ENCODE measurements around the gene LYPD1.

LYPD1 gene

DNA sequence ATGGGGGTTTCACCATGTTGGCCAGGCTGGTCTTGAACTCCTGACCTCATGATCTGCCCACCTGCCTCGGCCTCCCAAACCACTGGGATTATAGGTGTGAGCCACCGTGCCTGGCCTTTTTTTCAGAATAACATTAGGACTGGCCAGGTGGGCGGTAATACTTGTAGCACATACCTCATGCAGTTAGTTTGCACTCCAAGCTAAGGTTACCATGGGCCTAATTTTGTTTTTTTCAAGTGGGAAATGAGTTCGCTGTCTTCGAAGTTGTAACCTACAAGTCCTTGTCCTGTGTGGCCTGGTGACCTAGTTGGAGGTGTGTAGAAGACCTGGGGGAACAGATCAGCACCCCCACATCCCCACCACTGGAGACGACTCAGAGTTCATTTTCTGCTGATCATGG lies 74.8 kb downstream of the LYPD1 start:
- DNase-seq (ENCODE audit: low spot score) = no peak

Data from hematopoietic multipotent progenitor cell treated with erythropoietin and hydrocortisone succinate and interleukin-3 and kit ligand, for 15 days (in vitro differentiated cells).